SK-N-SH treated with all-trans-retinoic acid at 6 μM for 48 hours (cell line): Measurements from ENCODE around the gene HOXC10.

Experiments used
- ATAC-seq: fragments of 200-7000 bp; cut with Tn5 transposase; 3 replicates; pipeline ENCODE4 v1.9.1; 2020; ENCODE audit warnings: mild to moderate bottlenecking, moderate library complexity
- ARNTL ChIP-seq: fragments of 450-650 bp; formaldehyde crosslinking; IDR thresholded peaks from 2 replicates; pipeline ENCODE4 v1.5.0; 2020; ENCODE audit warnings: low read depth, mild to moderate bottlenecking, moderate library complexity, borderline replicate concordance
- CREB5 ChIP-seq: fragments of 250-450 bp; sonication (Bioruptor Pico); IDR thresholded peaks from 2 replicates; pipeline ENCODE4 v1.5.1; 2020; ENCODE audit warnings: low read depth, mild to moderate bottlenecking, moderate library complexity
- CSRNP3 ChIP-seq: fragments of 250-450 bp; sonication (Bioruptor Pico); IDR thresholded peaks from 2 replicates; pipeline ENCODE4 v1.5.1; 2021; ENCODE audit warnings: mild to moderate bottlenecking, moderate library complexity
- ESRRG ChIP-seq: fragments of 250-450 bp; sonication (Bioruptor Pico); IDR thresholded peaks from 2 replicates; pipeline ENCODE4 v1.6.1; 2021; ENCODE audit warnings: mild to moderate bottlenecking
- GLIS3 ChIP-seq: fragments of 250-450 bp; sonication (Bioruptor Pico); IDR thresholded peaks from 2 replicates; pipeline ENCODE4 v1.5.0; 2020; ENCODE audit warnings: mild to moderate bottlenecking, moderate library complexity
- ISL1 ChIP-seq: fragments of 250-450 bp; sonication (Bioruptor Pico); IDR thresholded peaks from 2 replicates; pipeline ENCODE4 v2.1.2; 2022; ENCODE audit warnings: mild to moderate bottlenecking, moderate library complexity
- OSR1 ChIP-seq: fragments of 250-450 bp; sonication (Bioruptor Pico); IDR thresholded peaks from 2 replicates; pipeline ENCODE4 v1.8.0; 2022; ENCODE audit warnings: moderate library complexity, mild to moderate bottlenecking, inconsistent platforms
- PATZ1 ChIP-seq: fragments of 250-450 bp; sonication (Bioruptor Pico); IDR thresholded peaks from 2 replicates; pipeline ENCODE4 v1.8.0; 2020; ENCODE audit warnings: mild to moderate bottlenecking, moderate library complexity, borderline replicate concordance
- POU6F1 ChIP-seq: fragments of 250-450 bp; sonication (Bioruptor Pico); IDR thresholded peaks from 2 replicates; pipeline ENCODE4 v1.8.0; 2021; ENCODE audit warnings: low read depth, mild to moderate bottlenecking, moderate library complexity, borderline replicate concordance
- PPARA ChIP-seq: fragments of 250-450 bp; sonication (Bioruptor Pico); IDR thresholded peaks from 2 replicates; pipeline ENCODE4 v1.5.0; 2020; ENCODE audit warnings: mild to moderate bottlenecking, borderline replicate concordance
- RARB ChIP-seq: fragments of 250-450 bp; sonication (Bioruptor Pico); IDR thresholded peaks from 2 replicates; pipeline ENCODE4 v1.8.0; 2021; ENCODE audit warnings: mild to moderate bottlenecking, moderate library complexity
- SNAI2 ChIP-seq: fragments of 250-450 bp; sonication (Bioruptor Pico); IDR thresholded peaks from 2 replicates; pipeline ENCODE4 v1.5.0; 2020; ENCODE audit warnings: mild to moderate bottlenecking, moderate library complexity
- TCF4 ChIP-seq: fragments of 250-450 bp; sonication (Bioruptor Pico); IDR thresholded peaks from 2 replicates; pipeline ENCODE4 v1.8.0; 2021; ENCODE audit warnings: mild to moderate bottlenecking, moderate library complexity, borderline replicate concordance
- TOX ChIP-seq: fragments of 250-450 bp; sonication (Bioruptor Pico); IDR thresholded peaks from 2 replicates; pipeline ENCODE4 v1.8.0; 2021; ENCODE audit warnings: mild to moderate bottlenecking, moderate library complexity, borderline replicate concordance
- TSHZ2 ChIP-seq: fragments of 250-450 bp; sonication (Bioruptor Pico); IDR thresholded peaks from 2 replicates; pipeline ENCODE4 v1.5.0; 2020; ENCODE audit warnings: mild to moderate bottlenecking, moderate library complexity
- ZC3H10 ChIP-seq: fragments of 250-450 bp; sonication (Bioruptor Pico); IDR thresholded peaks from 2 replicates; pipeline ENCODE4 v1.5.1; 2021; ENCODE audit warnings: mild to moderate bottlenecking, moderate library complexity
- ZFP3 ChIP-seq: fragments of 250-450 bp; sonication (Bioruptor Pico); IDR thresholded peaks from 2 replicates; pipeline ENCODE4 v1.5.0; 2020; ENCODE audit warnings: mild to moderate bottlenecking, moderate library complexity
- ZNF565 ChIP-seq: fragments of 450-650 bp; formaldehyde crosslinking; conservative IDR thresholded peaks from 2 replicates; pipeline ENCODE4 v1.5.0; 2020; ENCODE audit warnings: low read depth, mild to moderate bottlenecking, moderate library complexity
- ZNF8 ChIP-seq: fragments of 450-650 bp; formaldehyde crosslinking; IDR thresholded peaks from 2 replicates; pipeline ENCODE4 v1.5.0; 2020; ENCODE audit warnings: mild to moderate bottlenecking, moderate library complexity

HOXC10 gene

GRCh38 chr12:53971686-53972085 is 13.3 kb upstream of the HOXC10 start:
- no peak for ATAC-seq
- TF ChIP-seq ESRRG (CRISPR knock-in tag) (no peak), SNAI2 (CRISPR knock-in tag) (no peak), CREB5 (CRISPR knock-in tag) (no peak), RARB (CRISPR knock-in tag) (no peak), TSHZ2 (CRISPR knock-in tag) (no peak), TCF4 (CRISPR knock-in tag) (no peak), ZNF8 (CRISPR knock-in tag) (no peak), GLIS3 (no peak), OSR1 (CRISPR knock-in tag) (no peak)

GRCh38 chr12:53972152-53972702 is 12.7 kb upstream of the HOXC10 start:
- ATAC-seq, result peak; percentile 13; the same call in 1 of the 3 replicates
- TF ChIP-seq PATZ1 (CRISPR knock-in tag) (no peak), ISL1 (CRISPR knock-in tag) (no peak), OSR1 (CRISPR knock-in tag) (no peak), ZNF565 (CRISPR knock-in tag) (no peak), CSRNP3 (CRISPR knock-in tag) (no peak), ZNF8 (CRISPR knock-in tag) (no peak), TSHZ2 (CRISPR knock-in tag) (no peak), TCF4 (CRISPR knock-in tag) (no peak), RARB (CRISPR knock-in tag) (no peak), ARNTL (no peak), SNAI2 (CRISPR knock-in tag) (no peak), ESRRG (CRISPR knock-in tag) (no peak), ZC3H10 (CRISPR knock-in tag) (no peak), PPARA (CRISPR knock-in tag) (no peak), ZFP3 (no peak), TOX (CRISPR knock-in tag) (no peak)

GRCh38 chr12:53972722-53973235 is 12.2 kb upstream of the HOXC10 start, which contains the start of gene HOXC11:
Gene HOXC11, plus strand, starts transcription at chr12:53973126. Its CDS starts 116 bp downstream, at chr12:53973242.
- no peak for ATAC-seq
- no peak for TF ChIP-seq ZNF565 (CRISPR knock-in tag)
- no peak for TF ChIP-seq TOX (CRISPR knock-in tag)
- TF ChIP-seq POU6F1 (CRISPR knock-in tag), result no peak
- TF ChIP-seq ZFP3, result no peak
- TF ChIP-seq SNAI2 (CRISPR knock-in tag), result no peak
- TF ChIP-seq PATZ1 (CRISPR knock-in tag), result no peak
- no peak for TF ChIP-seq ESRRG (CRISPR knock-in tag)
